Kidney epithelial cell (primary cell): ENCODE data around the gene DEFB113. TPM values are rescaled to one million over a fixed set of nuclear protein-coding genes. Genes with fewer than 3 reads are reported as not detected.

Experiments used
- DNase-seq: peaks from one replicate; pipeline ENCODE4 v3.0.0-alpha.2; 2010; ENCODE audit warnings: low read depth
- H3K27me3 ChIP-seq: 2 replicates; pipeline ENCODE4 v1.6.0; 2011; ENCODE audit warnings: low read length; ENCODE audit not compliant: control insufficient read depth, insufficient read depth
- H3K36me3 ChIP-seq: 2 replicates; pipeline ENCODE4 v1.5.1; 2011; ENCODE audit warnings: low read length; ENCODE audit not compliant: control insufficient read depth, insufficient read depth
- H3K4me3 ChIP-seq: 2 replicates; pipeline ENCODE4 v1.5.1; 2011; ENCODE audit warnings: low read depth, mild to moderate bottlenecking, control low read depth, low read length
- total RNA-seq: library from RNA; depleted of rRNA; stranded (reverse); fragments of >200 nt; gene quantifications from 2 replicates; pipeline ENCODE4 v1.2.3, GENCODE V29; 2015
- TF ChIP-seq, protein P1 (sequence below): IDR thresholded peaks from 2 replicates; pipeline ENCODE4 v1.5.1; 2011; ENCODE audit warnings: mild to moderate bottlenecking, moderate library complexity, low read length, control low read depth, inconsistent platforms; ENCODE audit not compliant: insufficient read depth, poor library complexity, severe bottlenecking

The DEFB113 gene
- total RNA-seq, 1 donor from 2014 or later: not detected

DNA sequence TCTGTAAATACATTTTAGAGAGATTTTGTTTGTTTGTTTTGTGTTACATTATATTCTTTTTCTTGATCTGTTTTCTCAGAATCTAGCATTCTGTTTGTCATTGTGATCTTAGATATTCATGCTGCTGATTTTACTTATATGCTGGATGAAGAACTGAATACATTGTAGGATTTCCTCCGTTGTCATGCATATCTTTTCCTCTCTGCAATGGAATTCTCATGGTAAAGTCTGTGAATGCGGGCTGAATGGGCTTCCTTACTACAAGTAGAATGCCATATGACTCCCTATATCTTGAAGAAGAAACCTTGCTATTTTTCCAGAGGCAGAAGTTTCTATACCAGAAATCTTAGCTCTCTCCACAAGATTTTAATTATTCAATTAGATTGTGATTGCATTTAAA is 3.1 kb downstream of the DEFB113 start:
- H3K27me3 ChIP-seq: no peaks in the 10 kb centered on the region
- no peak overlapping the region for H3K4me3 ChIP-seq
- no peaks in the 10 kb centered on the region for H3K36me3 ChIP-seq
- TF ChIP-seq, protein P1, sequence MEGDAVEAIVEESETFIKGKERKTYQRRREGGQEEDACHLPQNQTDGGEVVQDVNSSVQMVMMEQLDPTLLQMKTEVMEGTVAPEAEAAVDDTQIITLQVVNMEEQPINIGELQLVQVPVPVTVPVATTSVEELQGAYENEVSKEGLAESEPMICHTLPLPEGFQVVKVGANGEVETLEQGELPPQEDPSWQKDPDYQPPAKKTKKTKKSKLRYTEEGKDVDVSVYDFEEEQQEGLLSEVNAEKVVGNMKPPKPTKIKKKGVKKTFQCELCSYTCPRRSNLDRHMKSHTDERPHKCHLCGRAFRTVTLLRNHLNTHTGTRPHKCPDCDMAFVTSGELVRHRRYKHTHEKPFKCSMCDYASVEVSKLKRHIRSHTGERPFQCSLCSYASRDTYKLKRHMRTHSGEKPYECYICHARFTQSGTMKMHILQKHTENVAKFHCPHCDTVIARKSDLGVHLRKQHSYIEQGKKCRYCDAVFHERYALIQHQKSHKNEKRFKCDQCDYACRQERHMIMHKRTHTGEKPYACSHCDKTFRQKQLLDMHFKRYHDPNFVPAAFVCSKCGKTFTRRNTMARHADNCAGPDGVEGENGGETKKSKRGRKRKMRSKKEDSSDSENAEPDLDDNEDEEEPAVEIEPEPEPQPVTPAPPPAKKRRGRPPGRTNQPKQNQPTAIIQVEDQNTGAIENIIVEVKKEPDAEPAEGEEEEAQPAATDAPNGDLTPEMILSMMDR: no peak
- DNase-seq: no peak

DNA sequence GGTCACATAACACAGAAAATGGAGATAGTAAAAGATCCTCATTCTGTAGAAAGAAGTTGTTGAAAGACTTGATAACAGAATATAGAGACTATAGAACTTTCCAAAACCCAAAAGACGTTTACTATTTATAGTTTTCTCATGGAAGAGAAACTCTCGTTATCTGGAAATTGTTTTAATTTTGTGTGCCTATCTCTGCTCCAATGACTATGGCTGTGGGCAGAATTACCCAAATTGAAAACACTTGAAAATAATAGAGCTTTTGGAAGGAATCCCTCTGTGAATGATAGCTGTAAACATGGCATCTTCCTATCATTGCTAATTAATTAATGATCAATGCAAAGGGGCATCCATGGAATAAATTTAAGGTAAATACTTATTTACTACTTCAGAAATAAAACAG is 5.4 kb downstream of the DEFB113 start, which contains the start of gene DEFB114:
Gene DEFB114, minus strand, starts transcription at position 101 of the 400 bp plus-strand sequence. Its CDS starts 59 bp downstream, at position 42.
- TF ChIP-seq, protein P1: no peak
- Histone ChIP-seq H3K36me3 (no peaks in the 10 kb centered on the region), H3K4me3 (no peak within 1 kb of the TSS), H3K27me3 (no peaks in the 10 kb centered on the region)
- no peak for DNase-seq

DNA sequence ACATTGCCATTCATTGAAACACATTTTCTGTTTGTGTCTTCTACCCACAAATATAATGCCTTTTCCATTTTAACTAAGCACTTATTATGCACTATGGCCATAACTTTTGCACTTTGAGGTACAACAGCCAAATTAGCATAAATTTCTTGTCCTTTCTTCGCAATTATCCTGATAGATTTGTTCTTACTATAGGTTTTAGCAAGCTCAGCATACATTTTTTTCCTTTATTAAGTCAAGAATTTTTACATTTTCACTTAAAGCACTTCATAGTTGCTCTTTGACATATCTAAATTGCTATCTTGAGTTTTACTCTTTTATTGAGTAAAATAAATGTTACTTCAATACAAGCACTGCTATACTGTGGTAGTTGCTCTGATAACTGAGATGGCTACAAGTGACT is 11.2 kb downstream of the DEFB113 start:
- H3K27me3 ChIP-seq: no peaks in the 10 kb centered on the region
- DNase-seq: no peak
- no peak overlapping the region for H3K4me3 ChIP-seq
- TF ChIP-seq, protein P1: no peak
- no peaks in the 10 kb centered on the region for H3K36me3 ChIP-seq

DNA sequence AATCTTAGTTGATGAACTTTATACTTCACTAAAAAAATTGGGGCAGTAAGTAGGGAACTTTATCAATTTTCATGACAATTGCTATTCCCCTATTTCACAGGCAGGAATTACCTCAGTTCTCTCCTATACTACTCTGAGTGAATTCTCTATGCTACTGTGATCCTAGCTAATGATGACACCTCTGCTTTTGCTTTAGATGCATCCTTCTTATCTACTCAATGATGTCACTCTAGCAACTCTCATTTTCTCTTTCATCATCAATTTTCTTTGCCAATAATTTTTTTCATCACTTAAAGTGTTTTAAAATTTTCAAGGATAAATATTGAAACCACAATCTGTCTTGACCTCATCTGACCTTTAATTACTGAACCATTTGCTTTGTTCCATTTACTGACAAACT is 13.6 kb downstream of the DEFB113 start:
- no peak for DNase-seq
- Histone ChIP-seq H3K36me3 (no peaks in the 10 kb centered on the region), H3K27me3 (no peaks in the 10 kb centered on the region), H3K4me3 (no peak overlapping the region)
- TF ChIP-seq, protein P1: no peak

DNA sequence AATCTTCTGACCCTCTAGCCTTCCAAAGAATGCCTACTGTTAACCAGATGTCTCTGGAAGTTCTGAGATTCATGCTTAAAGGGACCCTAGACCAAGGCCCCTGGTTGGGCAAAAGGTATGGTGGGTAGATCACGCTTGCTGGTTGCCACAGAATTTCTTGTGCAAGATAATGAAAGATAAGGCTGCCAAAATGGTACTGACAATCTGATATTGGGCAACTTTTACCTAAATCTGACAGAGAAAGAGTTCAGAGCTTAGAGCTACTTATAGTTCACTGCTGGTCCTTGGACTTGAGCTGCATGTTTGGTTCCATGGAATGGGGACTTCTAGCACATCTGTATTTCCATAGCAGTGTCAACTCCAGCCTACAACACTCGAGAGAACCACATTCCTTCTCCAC is 17.5 kb downstream of the DEFB113 start:
- TF ChIP-seq, protein P1: no peak
- no peak overlapping the region for H3K4me3 ChIP-seq
- no peak for DNase-seq
- H3K27me3 ChIP-seq: no peaks in the 10 kb centered on the region
- H3K36me3 ChIP-seq: no peaks in the 10 kb centered on the region

DNA sequence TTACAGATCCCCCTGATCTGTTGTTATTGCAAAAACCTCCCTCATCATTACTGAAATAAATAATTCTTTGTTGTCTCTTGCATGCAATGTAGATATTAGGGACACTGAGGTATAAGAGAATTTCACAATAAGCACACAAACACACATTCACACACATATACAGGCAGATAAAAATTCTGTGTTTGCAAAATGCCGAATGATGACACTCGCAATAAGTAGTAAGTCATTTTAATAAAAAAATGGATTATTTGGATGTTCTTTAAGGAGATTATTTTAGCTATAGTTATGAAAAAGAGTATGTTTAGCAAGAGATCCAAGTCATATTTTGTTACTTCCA is 19.0 kb downstream of the DEFB113 start:
- no peaks in the 10 kb centered on the region for H3K36me3 ChIP-seq
- TF ChIP-seq, protein P1: no peak

More for the DNA sequence above, 19.0 kb downstream of the DEFB113 start:
- no peak for DNase-seq
- no peak overlapping the region for H3K4me3 ChIP-seq
- H3K27me3 ChIP-seq: no peaks in the 10 kb centered on the region
